ENCODE results near the gene FLNC. TPM values are rescaled to one million over a fixed set of nuclear protein-coding genes. Genes with fewer than 3 reads are reported as not detected.

Gene FLNC
- total and polyA plus RNA-seq, 9 of the 15 experiments (the other 6 are each of a cell fraction or from before 2014, with no cell fraction given): 0.90 to 155 (median 28.8) TPM

GRCh38 chr7:128863433-128863989, 33.3 kb downstream of the FLNC start (continued):
- no peak for TF ChIP-seq ELK3 (CRISPR knock-in tag; IDR thresholded peaks at IDR 0.05)
- TF ChIP-seq POU5F1 (IDR thresholded peaks at IDR 0.05; ENCODE audit: borderline replicate concordance, low read depth, low read length, partially characterized antibody): peak; percentile 10
- no peak for TF ChIP-seq FOS (IDR thresholded peaks at IDR 0.05; ENCODE audit: extremely low read depth, insufficient read length)
- TF ChIP-seq ZNF165 (CRISPR knock-in tag; IDR thresholded peaks at IDR 0.05; ENCODE audit: borderline replicate concordance): no peak
- TF ChIP-seq PKNOX1 (IDR thresholded peaks at IDR 0.05): peak; percentile 60
- TF ChIP-seq TAF7 (tag; IDR thresholded peaks at IDR 0.05): no peak
- peak in 1 of 2 experiments; percentile 47; a peak in 1 of 4 replicates for TF ChIP-seq ZMIZ1 (IDR thresholded peaks at IDR 0.05; ENCODE audit: low read depth in 2 of 2, low read length in 2 of 2)
- no peak for TF ChIP-seq HBP1 (CRISPR knock-in tag; IDR thresholded peaks at IDR 0.05)
- peak; percentile 16; the same call in 1 of the 2 replicates for TF ChIP-seq MTA3 (IDR thresholded peaks at IDR 0.05; ENCODE audit: borderline replicate concordance)
- TF ChIP-seq VEZF1 (CRISPR knock-in tag; IDR thresholded peaks at IDR 0.05): no peak
- TF ChIP-seq EHMT2 (IDR thresholded peaks at IDR 0.05): no peak
- TF ChIP-seq NR1H2 (CRISPR knock-in tag; IDR thresholded peaks at IDR 0.05): no peak
- no peak for TF ChIP-seq ZNF174 (CRISPR knock-in tag; IDR thresholded peaks at IDR 0.05)
- no peak for TF ChIP-seq MEIS2 (IDR thresholded peaks at IDR 0.05; ENCODE audit: partially characterized antibody)
- TF ChIP-seq ZNF639 (CRISPR knock-in tag; conservative IDR thresholded peaks at IDR 0.05 in 1 of 2, IDR thresholded peaks at IDR 0.05 in 1 of 2): no peak
- TF ChIP-seq MBD2 (IDR thresholded peaks at IDR 0.05; ENCODE audit: borderline replicate concordance, low read depth): no peak
- TF ChIP-seq PRMT5 (CRISPR knock-in tag; IDR thresholded peaks at IDR 0.05): no peak
